Trophoblast cell (in vitro differentiated cells and primary cell): ENCODE results near the gene TAS2R60.

Experiments
- DNase-seq, 2 donors: peaks; one replicate each; pipeline ENCODE4 v3.0.0-alpha.2; 2016
- H2AFZ ChIP-seq: 2 replicates; pipeline ENCODE4 v1.6.1; 2013; ENCODE audit warnings: low read length, moderate library complexity, mild to moderate bottlenecking; ENCODE audit not compliant: insufficient read depth, poor library complexity
- H2AK5ac ChIP-seq: 2 replicates; pipeline ENCODE4 v1.6.1; 2013; ENCODE audit warnings: mild to moderate bottlenecking, low read length
- H2BK120ac ChIP-seq: 2 replicates; pipeline ENCODE4 v1.6.1; 2013; ENCODE audit warnings: low read length, mild to moderate bottlenecking, moderate library complexity; ENCODE audit not compliant: insufficient read depth, poor library complexity
- H2BK12ac ChIP-seq: 2 replicates; pipeline ENCODE4 v1.6.1; 2013; ENCODE audit warnings: mild to moderate bottlenecking, low read length, moderate library complexity
- H2BK5ac ChIP-seq: 2 replicates; pipeline ENCODE4 v1.6.1; 2013; ENCODE audit warnings: low read length, low read depth, moderate library complexity, mild to moderate bottlenecking; ENCODE audit not compliant: poor library complexity
- H3K14ac ChIP-seq: 2 replicates; pipeline ENCODE4 v1.6.1; 2013; ENCODE audit warnings: mild to moderate bottlenecking, low read length
- H3K18ac ChIP-seq: 2 replicates; pipeline ENCODE4 v1.6.1; 2013; ENCODE audit warnings: mild to moderate bottlenecking, low read length
- H3K23ac ChIP-seq: 2 replicates; pipeline ENCODE4 v1.6.1; 2013; ENCODE audit warnings: low read length
- H3K27ac ChIP-seq: 2 replicates; pipeline ENCODE4 v1.5.1; 2013; ENCODE audit warnings: low read depth, mild to moderate bottlenecking, inconsistent platforms, low read length, moderate library complexity
- H3K27me3 ChIP-seq: 2 replicates; pipeline ENCODE4 v1.6.1; 2013; ENCODE audit warnings: inconsistent platforms, mild to moderate bottlenecking, low read length, moderate library complexity; ENCODE audit not compliant: insufficient read depth
- H3K36me3 ChIP-seq, 2 experiments: 1 replicate in 1 of 2; 2 replicates in 1 of 2; pipeline ENCODE4 v1.6.1; 2013; ENCODE audit warnings: low read length in 2 of 2, mild to moderate bottlenecking in 2 of 2, moderate library complexity in 1 of 2; ENCODE audit not compliant: insufficient read depth in 2 of 2, control insufficient read depth in 1 of 2
- H3K4ac ChIP-seq: 2 replicates; pipeline ENCODE4 v1.6.1; 2013; ENCODE audit warnings: low read depth, mild to moderate bottlenecking, low read length, moderate library complexity
- H3K4me1 ChIP-seq, 2 experiments: 1 replicate in 1 of 2; 2 replicates in 1 of 2; pipeline ENCODE4 v1.6.1; 2013; ENCODE audit warnings: low read length in 2 of 2, mild to moderate bottlenecking in 2 of 2, moderate library complexity in 1 of 2; ENCODE audit not compliant: insufficient read depth in 2 of 2, control insufficient read depth in 1 of 2
- H3K4me2 ChIP-seq: 2 replicates; pipeline ENCODE4 v1.6.1; 2013; ENCODE audit warnings: inconsistent platforms, mild to moderate bottlenecking, low read length, moderate library complexity
- H3K4me3 ChIP-seq: 2 replicates; pipeline ENCODE4 v1.5.1; 2013; ENCODE audit warnings: mild to moderate bottlenecking, low read depth, low read length, inconsistent platforms
- H3K79me1 ChIP-seq: one replicate; pipeline ENCODE4 v1.6.1; 2013; ENCODE audit warnings: low read length
- H3K79me2 ChIP-seq: 2 replicates; pipeline ENCODE4 v1.6.1; 2013; ENCODE audit warnings: low read length, mild to moderate bottlenecking; ENCODE audit not compliant: control insufficient read depth, insufficient read depth, poor library complexity
- H3K9ac ChIP-seq: 2 replicates; pipeline ENCODE4 v1.6.1; 2013; ENCODE audit warnings: mild to moderate bottlenecking, low read length
- H3K9me3 ChIP-seq: 2 replicates; pipeline ENCODE4 v1.6.1; 2013; ENCODE audit warnings: low read depth, mild to moderate bottlenecking, control low read depth, inconsistent platforms, low read length; ENCODE audit not compliant: insufficient read depth
- H4K12ac ChIP-seq: 2 replicates; pipeline ENCODE4 v1.6.1; 2013; ENCODE audit warnings: low read depth, mild to moderate bottlenecking, low read length, moderate library complexity
- H4K8ac ChIP-seq: 2 replicates; pipeline ENCODE4 v1.6.1; 2013; ENCODE audit warnings: low read depth, mild to moderate bottlenecking, low read length, moderate library complexity
- H4K91ac ChIP-seq: one replicate; pipeline ENCODE4 v1.6.1; 2013; ENCODE audit warnings: low read depth, mild to moderate bottlenecking, low read length, moderate library complexity
- WGBS: extraction: QIAGEN DNeasy Blood & Tissue Kit; methylation state at CpG from one replicate; pipeline ENCODE4 v1.1.7; 2013; ENCODE audit warnings: missing lambda C conversion rate; ENCODE audit not compliant: insufficient read length, insufficient coverage; ENCODE audit errors: extremely low coverage; 5-methylcytosine and 5-hydroxymethylcytosine counted together

TAS2R60 gene

GRCh38 chr7:143408686-143409561 is 34.3 kb upstream of the TAS2R60 start, which contains the start of gene EPHA1:
EPHA1 (minus strand) TSS chr7:143408856; CDS start chr7:143408805, 51 bp downstream.
- Histone ChIP-seq H3K27me3 (no peaks in the 10 kb centered on the region), H2BK5ac (peak within 1 kb of the TSS; percentile 71), H3K27ac (peak within 1 kb of the TSS; percentile 12), H2BK12ac (peak within 1 kb of the TSS; percentile 79), H4K8ac (peak within 1 kb of the TSS; percentile 5), H3K18ac (peak within 1 kb of the TSS; percentile 64), H3K9me3 (no peaks in the 10 kb centered on the region), H3K23ac (no peak within 1 kb of the TSS), H3K4ac (peak within 1 kb of the TSS; percentile 90), H4K91ac (peak within 1 kb of the TSS; percentile 22), H3K14ac (peak within 1 kb of the TSS; percentile 32), H3K4me2 (peak within 1 kb of the TSS; percentile 74), H3K79me1 (peaks cover 14% of the 10 kb centered on the region), H4K12ac (peak within 1 kb of the TSS; percentile 63), H3K79me2 (peaks cover 8% of the 10 kb centered on the region), H3K9ac (peak within 1 kb of the TSS; percentile 36), H2BK120ac (peak within 1 kb of the TSS; percentile 74), H2AK5ac (peak within 1 kb of the TSS; percentile 49), H2AFZ (peak within 1 kb of the TSS; percentile 24), H3K36me3 (peaks cover 4 to 6% of the 10 kb centered on the region in 2 experiments), H3K4me1 (peaks cover 26 to 37% of the 10 kb centered on the region in 2 experiments), H3K4me3 (peak within 1 kb of the TSS; percentile 75)
- DNase-seq, result peak; percentile 63 to 91
- WGBS, result no CpG with 5 or more reads among the region's 39 CpGs

- H3K14ac ChIP-seq, result no peak overlapping the region
- no peak overlapping the region for H2AK5ac ChIP-seq
- H3K4me2 ChIP-seq, result peak overlapping the region; percentile 16
- WGBS, result no CpG with 5 or more reads among the region's 6 CpGs
- DNase-seq, result no peak
- no peaks in the 10 kb centered on the region for H3K36me3 ChIP-seq
- peaks cover 26 to 34% of the 10 kb centered on the region in 2 experiments for H3K4me1 ChIP-seq
- H3K79me1 ChIP-seq, result peaks cover 14% of the 10 kb centered on the region
- H3K27ac ChIP-seq, result peak overlapping the region; percentile 54
- H3K18ac ChIP-seq, result no peak overlapping the region
- H3K9ac ChIP-seq, result no peak overlapping the region
- H3K79me2 ChIP-seq, result peaks cover 8% of the 10 kb centered on the region
- H2BK12ac ChIP-seq, result no peak overlapping the region
- H2BK5ac ChIP-seq, result no peak overlapping the region
- no peak overlapping the region for H4K12ac ChIP-seq
- no peaks in the 10 kb centered on the region for H3K27me3 ChIP-seq
- peak overlapping the region; percentile 26 for H4K91ac ChIP-seq
- peak overlapping the region; percentile 32 for H4K8ac ChIP-seq
- H3K4me3 ChIP-seq, result no peak overlapping the region
- H2AFZ ChIP-seq, result no peak overlapping the region
- H3K9me3 ChIP-seq, result no peaks in the 10 kb centered on the region
- no peak overlapping the region for H3K23ac ChIP-seq
- no peak overlapping the region for H2BK120ac ChIP-seq
- no peak overlapping the region for H3K4ac ChIP-seq
Measured at GRCh38 chr7:143410521-143411004, 32.7 kb upstream of the TAS2R60 start.

GRCh38 chr7:143411976-143412708 is 31.1 kb upstream of the TAS2R60 start:
- Histone ChIP-seq H3K27ac (no peak overlapping the region), H3K79me1 (peaks cover 14% of the 10 kb centered on the region), H3K4me1 (peaks cover 15 to 24% of the 10 kb centered on the region in 2 experiments), H3K79me2 (peaks cover 8% of the 10 kb centered on the region), H4K12ac (no peak overlapping the region), H3K4me2 (no peak overlapping the region), H2AFZ (no peak overlapping the region), H3K14ac (no peak overlapping the region), H3K36me3 (no peaks in the 10 kb centered on the region), H2BK120ac (no peak overlapping the region), H2BK5ac (no peak overlapping the region), H2AK5ac (no peak overlapping the region), H3K4me3 (no peak overlapping the region), H3K27me3 (no peaks in the 10 kb centered on the region), H3K23ac (no peak overlapping the region), H4K8ac (no peak overlapping the region), H3K9ac (no peak overlapping the region), H4K91ac (no peak overlapping the region), H2BK12ac (no peak overlapping the region), H3K4ac (no peak overlapping the region), H3K18ac (no peak overlapping the region), H3K9me3 (no peaks in the 10 kb centered on the region)
- DNase-seq, result no peak
- WGBS, result no CpG with 5 or more reads among the region's 5 CpGs

- Histone ChIP-seq H3K36me3 (no peaks in the 10 kb centered on the region), H2AFZ (no peak overlapping the region), H3K14ac (no peak overlapping the region), H3K18ac (no peak overlapping the region), H3K9ac (no peak overlapping the region), H2BK12ac (no peak overlapping the region), H2AK5ac (no peak overlapping the region), H3K4me3 (no peak overlapping the region), H3K79me1 (peaks cover 7% of the 10 kb centered on the region), H3K27me3 (no peaks in the 10 kb centered on the region), H3K23ac (no peak overlapping the region), H4K8ac (no peak overlapping the region), H3K79me2 (peaks cover 3% of the 10 kb centered on the region), H4K12ac (no peak overlapping the region), H3K27ac (no peak overlapping the region), H2BK120ac (no peak overlapping the region), H3K9me3 (no peaks in the 10 kb centered on the region), H3K4me2 (no peak overlapping the region), H3K4me1 (peaks cover 5 to 15% of the 10 kb centered on the region in 2 experiments), H4K91ac (no peak overlapping the region), H3K4ac (no peak overlapping the region), H2BK5ac (no peak overlapping the region)
- no CpG with 5 or more reads among the region's 8 CpGs for WGBS
- DNase-seq, result no peak
Measured at GRCh38 chr7:143413123-143413522, 30.1 kb upstream of the TAS2R60 start.
